GM12801 (cell line): ENCODE measurements around the gene PLN.

Source experiments
- CTCF ChIP-seq: IDR thresholded peaks from one replicate; pipeline ENCODE4 v1.5.1; 2011; ENCODE audit warnings: control low read depth; ENCODE audit not compliant: insufficient read length; ENCODE audit errors: extremely low read depth

Gene PLN

GRCh38 chr6:118606268-118606667 lies 58.2 kb downstream of the PLN start:
- TF ChIP-seq CTCF = no peak

GRCh38 chr6:118606858-118607257 lies 58.8 kb downstream of the PLN start:
- no peak for TF ChIP-seq CTCF
